Calu3 (cell line): ENCODE measurements around the gene F8. TPM values are rescaled to one million over a fixed set of nuclear protein-coding genes. Genes with fewer than 3 reads are reported as not detected.

Experiments used
- BruUV-seq: library from RNA; stranded (reverse); fragments of 400-500 nt; replicated peaks from 2 replicates; lab custom pipeline; 2021; lab: Mats Ljungman, UMichigan
- CTCF ChIA-PET: fragments of 300-600 bp; sonication (Branson Sonifier 250); formaldehyde crosslinking; loops from one replicate; lab custom pipeline; 2022; ENCODE audit warnings: antibody characterized with exemption; lab: Charles Lee
- DNase-seq: peaks from one replicate; pipeline ENCODE4 v3.0.0; 2022
- H3K27ac Mint-ChIP-seq: one replicate; pipeline ENCODE4 v1.8.0; 2022; ENCODE audit warnings: mixed read lengths; ENCODE audit not compliant: unreplicated experiment
- H3K27me3 Mint-ChIP-seq: one replicate; pipeline ENCODE4 v1.8.0; 2022; ENCODE audit warnings: mixed read lengths; ENCODE audit not compliant: unreplicated experiment
- H3K36me3 Mint-ChIP-seq: one replicate; pipeline ENCODE4 v1.8.0; 2022; ENCODE audit warnings: mild to moderate bottlenecking, moderate library complexity, mixed read lengths; ENCODE audit not compliant: insufficient read depth, unreplicated experiment
- H3K4me1 Mint-ChIP-seq: one replicate; pipeline ENCODE4 v1.8.0; 2022; ENCODE audit warnings: mild to moderate bottlenecking, low read depth, mixed read lengths; ENCODE audit not compliant: unreplicated experiment
- H3K4me3 Mint-ChIP-seq: one replicate; pipeline ENCODE4 v1.8.0; 2022; ENCODE audit warnings: mild to moderate bottlenecking, low read depth, moderate library complexity, mixed read lengths; ENCODE audit not compliant: unreplicated experiment
- H3K9me3 Mint-ChIP-seq: one replicate; pipeline ENCODE4 v1.8.0; 2022; ENCODE audit warnings: low read depth, mixed read lengths; ENCODE audit not compliant: unreplicated experiment
- CTCF ChIP-seq: fragments of 200-600 bp; IDR thresholded peaks from one replicate; pipeline ENCODE4 v1.8.0; 2022; ENCODE audit warnings: antibody characterized with exemption; ENCODE audit not compliant: unreplicated experiment
- intact Hi-C: fragments of 100-400 bp; cut with micrococcal nuclease; formaldehyde crosslinking; loops from one replicate; pipeline ENCODE4 v1.10.0; 2022; ENCODE audit not compliant: unreplicated experiment
- total RNA-seq: library from RNA; stranded (reverse); gene quantifications from 2 replicates; pipeline ENCODE4 v1.2.3, GENCODE V29; 2022

The F8 gene
- total RNA-seq, 1 experiment from 2014 or later, result 1.6 TPM

- TF ChIP-seq CTCF, result no peak
- H3K27ac Mint-ChIP-seq, result peak overlapping the region; percentile 80
- H3K4me1 Mint-ChIP-seq, result peaks cover 42% of the 10 kb centered on the region
- TSS peak; percentile 63 for BruUV-seq
- H3K36me3 Mint-ChIP-seq, result peaks cover 39% of the 10 kb centered on the region
- H3K4me3 Mint-ChIP-seq, result peak overlapping the region; percentile 92
- no peaks in the 10 kb centered on the region for H3K9me3 Mint-ChIP-seq
- intact Hi-C loops, result no loop called here
- CTCF ChIA-PET, result interaction anchor here (0.6 kb wide), 1 partner anchor 598 kb away, joined by 3 read pairs; no protein-coding TSS in a partner anchor
- no peak for DNase-seq
- H3K27me3 Mint-ChIP-seq, result no peaks in the 10 kb centered on the region
These were observed 47.5 kb upstream of the F8 start for GRCh38 chrX:155070038-155070437.

- peak overlapping the region; percentile 92 for H3K4me3 Mint-ChIP-seq
- CTCF ChIA-PET, result interaction anchor here (0.6 kb wide), 1 partner anchor 598 kb away, joined by 3 read pairs; no protein-coding TSS in a partner anchor
- no peak overlapping the region for H3K27ac Mint-ChIP-seq
- no peak for DNase-seq
- no peaks in the 10 kb centered on the region for H3K9me3 Mint-ChIP-seq
- H3K27me3 Mint-ChIP-seq, result no peaks in the 10 kb centered on the region
- TF ChIP-seq CTCF, result no peak
- peaks cover 40% of the 10 kb centered on the region for H3K4me1 Mint-ChIP-seq
- H3K36me3 Mint-ChIP-seq, result peaks cover 39% of the 10 kb centered on the region
- intact Hi-C loops, result no loop called here
- BruUV-seq, result no TSS peak
These were observed 46.9 kb upstream of the F8 start for GRCh38 chrX:155069414-155069813.

GRCh38 chrX:155068165-155068564, 45.6 kb upstream of the F8 start:
- H3K36me3 Mint-ChIP-seq, result peaks cover 32% of the 10 kb centered on the region
- no peak for TF ChIP-seq CTCF
- BruUV-seq, result no TSS peak
- no peak overlapping the region for H3K4me3 Mint-ChIP-seq
- peaks cover 28% of the 10 kb centered on the region for H3K4me1 Mint-ChIP-seq
- no peaks in the 10 kb centered on the region for H3K9me3 Mint-ChIP-seq
- CTCF ChIA-PET, result no interaction called here
- no peaks in the 10 kb centered on the region for H3K27me3 Mint-ChIP-seq
- no peak for DNase-seq
- intact Hi-C loops, result no loop called here
- no peak overlapping the region for H3K27ac Mint-ChIP-seq

- BruUV-seq, result no TSS peak
These were observed 42.7 kb upstream of the F8 start for GRCh38 chrX:155065035-155065734.

More at GRCh38 chrX:155065035-155065734, 42.7 kb upstream of the F8 start:
- no peak overlapping the region for H3K27ac Mint-ChIP-seq
- intact Hi-C loops, result no loop called here
- DNase-seq, result no peak
- no peaks in the 10 kb centered on the region for H3K9me3 Mint-ChIP-seq
- peaks cover 21% of the 10 kb centered on the region for H3K4me1 Mint-ChIP-seq
- no peak overlapping the region for H3K4me3 Mint-ChIP-seq
- TF ChIP-seq CTCF, result no peak
- peaks cover 7% of the 10 kb centered on the region for H3K36me3 Mint-ChIP-seq
- H3K27me3 Mint-ChIP-seq, result no peaks in the 10 kb centered on the region
- CTCF ChIA-PET, result no interaction called here
